Loucy (cell line): ENCODE measurements around the gene NCKIPSD.

Source experiments
- CTCF ChIP-seq: fragments of 200-600 bp; sonication (generic); conservative IDR thresholded peaks from 2 replicates; pipeline ENCODE4 v1.5.1; 2014; ENCODE audit warnings: mild to moderate bottlenecking, antibody characterized with exemption, low read length
- EZH2phosphoT487 ChIP-seq: fragments of 200-600 bp; IDR thresholded peaks from 2 replicates; pipeline ENCODE4 v1.6.1; 2018; ENCODE audit warnings: antibody characterized with exemption, mild to moderate bottlenecking, moderate library complexity, borderline replicate concordance

DNA sequence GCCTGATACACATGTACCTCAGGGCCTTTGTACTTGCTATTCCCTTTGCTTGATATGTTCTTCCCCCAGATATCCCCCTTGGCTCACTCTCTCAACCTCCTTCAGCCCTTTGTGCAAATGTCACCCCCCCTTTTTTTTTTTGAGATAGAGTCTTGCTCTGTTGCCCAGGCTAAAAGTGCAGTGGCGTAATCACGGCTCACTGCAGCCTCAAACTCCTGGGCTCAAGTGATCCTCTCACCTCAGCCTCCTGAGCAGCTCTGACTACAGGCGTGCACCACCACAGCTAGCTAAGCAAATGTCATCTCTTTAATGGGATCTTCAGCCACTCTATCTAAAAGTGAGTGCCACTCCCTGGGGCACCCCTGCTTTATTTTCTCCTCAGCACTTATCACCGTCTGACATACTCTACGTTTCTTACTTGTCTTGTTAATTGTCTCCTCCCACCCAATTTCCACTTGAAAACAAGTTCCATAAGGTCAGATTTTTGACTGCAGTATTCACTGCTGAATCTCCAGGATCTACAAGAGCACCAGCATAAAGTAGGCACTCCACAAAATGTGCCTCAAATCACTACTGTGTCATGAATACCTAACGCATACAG, 16.7 kb upstream of the NCKIPSD start:
- no peak for TF ChIP-seq CTCF
- no peak for TF ChIP-seq EZH2phosphoT487
